Neuron (in vitro differentiated cells): ENCODE measurements around the gene SLC25A21.
A peak's percentile ranks its signal among the peaks of the same experiment; 100 is the strongest.
"Not testable (repeated sequence)": the region's sequence is repeated elsewhere in the genome, so short reads cannot be mapped to it uniquely, and the experiment has no call there.

Experiments
- H2AFZ ChIP-seq: one replicate; pipeline ENCODE4 v1.6.1; 2013; ENCODE audit warnings: low read depth, mild to moderate bottlenecking, inconsistent platforms, low read length, moderate library complexity
- H3K27me3 ChIP-seq: one replicate; pipeline ENCODE4 v1.6.1; 2013; ENCODE audit warnings: low read length; ENCODE audit not compliant: insufficient read depth
- H3K36me3 ChIP-seq: one replicate; pipeline ENCODE4 v1.6.1; 2013; ENCODE audit warnings: low read length; ENCODE audit not compliant: insufficient read depth
- H3K4me1 ChIP-seq: one replicate; pipeline ENCODE4 v1.6.1; 2013; ENCODE audit warnings: low read length; ENCODE audit not compliant: insufficient read depth
- H3K4me3 ChIP-seq: 2 replicates; pipeline ENCODE4 v1.5.1; 2013; ENCODE audit warnings: mild to moderate bottlenecking, low read length, moderate library complexity
- H3K9me3 ChIP-seq: one replicate; pipeline ENCODE4 v1.6.1; 2013; ENCODE audit warnings: low read length

Gene SLC25A21

GRCh38 chr14:37172024-37172869 lies at the start of gene SLC25A21:
Gene SLC25A21, minus strand, starts transcription at chr14:37172606.
- peaks cover 5% of the 10 kb centered on the region for H3K4me1 ChIP-seq
- H3K27me3 ChIP-seq = no peaks in the 10 kb centered on the region
- H3K36me3 ChIP-seq = no peaks in the 10 kb centered on the region
- no peaks in the 10 kb centered on the region for H3K9me3 ChIP-seq
- H2AFZ ChIP-seq = peak within 1 kb of the TSS; percentile 66
- H3K4me3 ChIP-seq = peak within 1 kb of the TSS; percentile 75

GRCh38 chr14:37221073-37221472 lies 48.7 kb upstream of the SLC25A21 start:
- Histone ChIP-seq H3K4me3 (no peak overlapping the region), H3K36me3 (no peaks in the 10 kb centered on the region), H3K9me3 (peaks cover 8% of the 10 kb centered on the region), H2AFZ (no peak overlapping the region), H3K4me1 (no peaks in the 10 kb centered on the region), H3K27me3 (no peaks in the 10 kb centered on the region)

- Histone ChIP-seq H3K27me3 (no peaks in the 10 kb centered on the region), H3K4me1 (no peaks in the 10 kb centered on the region), H3K9me3 (peaks cover 17% of the 10 kb centered on the region), H3K36me3 (no peaks in the 10 kb centered on the region), H3K4me3 (no peak overlapping the region), H2AFZ (no peak overlapping the region)
These were observed 42.9 kb upstream of the SLC25A21 start for GRCh38 chr14:37215345-37215744.

- Histone ChIP-seq H3K36me3 (no peaks in the 10 kb centered on the region), H2AFZ (no peak overlapping the region), H3K4me1 (no peaks in the 10 kb centered on the region), H3K4me3 (no peak overlapping the region), H3K9me3 (peaks cover 17% of the 10 kb centered on the region), H3K27me3 (no peaks in the 10 kb centered on the region)
These were observed 40.6 kb upstream of the SLC25A21 start for GRCh38 chr14:37213016-37213415.

- H3K9me3 ChIP-seq = peaks cover 24% of the 10 kb centered on the region
- H3K27me3 ChIP-seq = no peaks in the 10 kb centered on the region
- no peaks in the 10 kb centered on the region for H3K4me1 ChIP-seq
- H3K36me3 ChIP-seq = no peaks in the 10 kb centered on the region
- H3K4me3 ChIP-seq = no peak overlapping the region
- no peak overlapping the region for H2AFZ ChIP-seq
These were observed 38.0 kb upstream of the SLC25A21 start for GRCh38 chr14:37210448-37210847.

GRCh38 chr14:37209617-37210016 lies 37.2 kb upstream of the SLC25A21 start:
- peaks cover 23% of the 10 kb centered on the region for H3K9me3 ChIP-seq
- H3K4me1 ChIP-seq, H2AFZ ChIP-seq, H3K36me3 ChIP-seq, H3K27me3 ChIP-seq, H3K4me3 ChIP-seq: not testable (repeated sequence)

GRCh38 chr14:37205623-37206605 lies 33.5 kb upstream of the SLC25A21 start:
- not testable (repeated sequence) for H3K4me3 ChIP-seq, H3K4me1 ChIP-seq, H2AFZ ChIP-seq, H3K36me3 ChIP-seq, H3K27me3 ChIP-seq
- H3K9me3 ChIP-seq = peaks cover 17% of the 10 kb centered on the region

- Histone ChIP-seq H3K27me3 (no peaks in the 10 kb centered on the region), H3K4me3 (no peak overlapping the region), H3K36me3 (no peaks in the 10 kb centered on the region), H3K9me3 (peaks cover 17% of the 10 kb centered on the region), H3K4me1 (peaks cover 4% of the 10 kb centered on the region), H2AFZ (no peak overlapping the region)
These were observed 31.0 kb upstream of the SLC25A21 start for GRCh38 chr14:37203423-37203822.

GRCh38 chr14:37202812-37203211 lies 30.4 kb upstream of the SLC25A21 start:
- Histone ChIP-seq H2AFZ (no peak overlapping the region), H3K4me1 (peaks cover 6% of the 10 kb centered on the region), H3K4me3 (no peak overlapping the region), H3K9me3 (peaks cover 17% of the 10 kb centered on the region), H3K36me3 (no peaks in the 10 kb centered on the region), H3K27me3 (no peaks in the 10 kb centered on the region)

GRCh38 chr14:37202265-37202664 lies 29.9 kb upstream of the SLC25A21 start:
- Histone ChIP-seq H3K4me1 (peaks cover 6% of the 10 kb centered on the region), H3K36me3 (no peaks in the 10 kb centered on the region), H3K9me3 (peaks cover 17% of the 10 kb centered on the region), H3K27me3 (no peaks in the 10 kb centered on the region), H3K4me3 (no peak overlapping the region), H2AFZ (no peak overlapping the region)

GRCh38 chr14:37201724-37202123 lies 29.3 kb upstream of the SLC25A21 start:
- no peak overlapping the region for H3K4me3 ChIP-seq
- no peaks in the 10 kb centered on the region for H3K27me3 ChIP-seq
- no peak overlapping the region for H2AFZ ChIP-seq
- H3K4me1 ChIP-seq = peaks cover 7% of the 10 kb centered on the region
- H3K9me3 ChIP-seq = peaks cover 13% of the 10 kb centered on the region
- no peaks in the 10 kb centered on the region for H3K36me3 ChIP-seq

- no peak overlapping the region for H2AFZ ChIP-seq
- peaks cover 10% of the 10 kb centered on the region for H3K4me1 ChIP-seq
- no peaks in the 10 kb centered on the region for H3K27me3 ChIP-seq
- H3K4me3 ChIP-seq = peak overlapping the region; percentile 61
- no peaks in the 10 kb centered on the region for H3K36me3 ChIP-seq
- H3K9me3 ChIP-seq = no peaks in the 10 kb centered on the region
These were observed 26.5 kb upstream of the SLC25A21 start for GRCh38 chr14:37198907-37199306.

GRCh38 chr14:37198273-37198598 lies 25.8 kb upstream of the SLC25A21 start:
- Histone ChIP-seq H3K4me1 (peaks cover 10% of the 10 kb centered on the region), H3K27me3 (no peaks in the 10 kb centered on the region), H3K9me3 (no peaks in the 10 kb centered on the region), H3K36me3 (no peaks in the 10 kb centered on the region), H2AFZ (peak overlapping the region; percentile 65), H3K4me3 (peak overlapping the region; percentile 61)
